Measurements from ENCODE around the gene SYCP2.

DNA sequence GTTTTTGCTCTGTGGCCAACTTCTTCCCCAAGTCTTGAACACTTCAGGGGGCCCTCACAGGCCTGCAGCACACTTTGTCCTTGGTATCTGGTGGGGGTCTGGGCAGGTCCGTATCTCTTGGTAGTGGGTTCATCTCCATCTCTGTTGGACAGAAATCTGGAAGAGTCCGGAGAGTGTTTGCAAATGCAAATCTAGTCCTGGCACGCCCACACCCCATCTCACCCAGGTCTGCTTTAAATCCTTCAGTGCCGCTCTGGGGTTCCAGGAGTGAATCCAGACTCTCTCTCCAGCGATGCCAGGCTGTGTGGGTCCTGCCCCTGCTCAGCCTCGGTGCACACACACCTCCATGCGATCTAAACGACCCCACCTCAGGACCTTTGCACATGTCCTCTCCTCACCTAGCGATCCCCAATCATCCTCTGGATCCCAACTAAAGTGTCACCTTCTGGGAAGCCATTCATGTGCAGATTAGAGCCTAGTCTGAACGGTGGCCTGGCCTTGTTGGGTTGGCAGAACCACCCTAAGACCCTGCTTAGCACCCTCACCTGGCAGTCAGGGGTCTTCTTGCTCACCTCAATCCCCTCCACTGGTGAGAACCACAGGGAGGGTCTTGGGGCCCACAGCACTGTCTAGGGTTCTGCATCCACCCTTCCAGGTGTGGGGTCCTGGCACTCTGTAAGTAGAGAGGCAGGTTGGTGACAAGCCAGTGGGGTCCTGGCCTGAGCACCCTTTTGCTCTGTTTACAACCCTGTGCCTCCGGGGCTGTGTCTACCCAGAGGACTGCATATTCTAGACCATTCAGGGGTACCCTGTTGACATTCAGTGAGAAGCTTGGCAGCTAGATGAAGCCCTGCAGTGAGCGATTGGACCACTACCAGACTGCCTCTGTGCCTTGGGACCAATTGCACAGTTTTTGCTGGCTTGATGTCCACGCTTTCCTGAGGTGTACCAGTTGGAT lies 100.8 kb downstream of the SYCP2 start:
- TF ChIP-seq, protein P1, sequence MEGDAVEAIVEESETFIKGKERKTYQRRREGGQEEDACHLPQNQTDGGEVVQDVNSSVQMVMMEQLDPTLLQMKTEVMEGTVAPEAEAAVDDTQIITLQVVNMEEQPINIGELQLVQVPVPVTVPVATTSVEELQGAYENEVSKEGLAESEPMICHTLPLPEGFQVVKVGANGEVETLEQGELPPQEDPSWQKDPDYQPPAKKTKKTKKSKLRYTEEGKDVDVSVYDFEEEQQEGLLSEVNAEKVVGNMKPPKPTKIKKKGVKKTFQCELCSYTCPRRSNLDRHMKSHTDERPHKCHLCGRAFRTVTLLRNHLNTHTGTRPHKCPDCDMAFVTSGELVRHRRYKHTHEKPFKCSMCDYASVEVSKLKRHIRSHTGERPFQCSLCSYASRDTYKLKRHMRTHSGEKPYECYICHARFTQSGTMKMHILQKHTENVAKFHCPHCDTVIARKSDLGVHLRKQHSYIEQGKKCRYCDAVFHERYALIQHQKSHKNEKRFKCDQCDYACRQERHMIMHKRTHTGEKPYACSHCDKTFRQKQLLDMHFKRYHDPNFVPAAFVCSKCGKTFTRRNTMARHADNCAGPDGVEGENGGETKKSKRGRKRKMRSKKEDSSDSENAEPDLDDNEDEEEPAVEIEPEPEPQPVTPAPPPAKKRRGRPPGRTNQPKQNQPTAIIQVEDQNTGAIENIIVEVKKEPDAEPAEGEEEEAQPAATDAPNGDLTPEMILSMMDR (IDR thresholded peaks at IDR 0.05) = no peak
- TF ChIP-seq ZFX (IDR thresholded peaks at IDR 0.05; ENCODE audit: borderline replicate concordance) = no peak

Data from 22Rv1 (cell line).